Vagina (tissue), 2 donors: ENCODE results near the gene DDX21.

Experiments
- CTCF ChIP-seq, 3 experiments: fragments of 450-650 bp in 2 of 3; fragments of 200-600 bp in 1 of 3; sonication (generic) in 1 of 3; IDR thresholded peaks; one replicate each; pipeline ENCODE4 v1.5.1; 2017 to 2019; ENCODE audit warnings: antibody characterized with exemption in 3 of 3, mild to moderate bottlenecking in 2 of 3, moderate library complexity in 2 of 3
- POLR2A ChIP-seq, 2 donors: fragments of 450-650 bp; IDR thresholded peaks; one replicate each; pipeline ENCODE4 v1.6.1; 2017; ENCODE audit warnings: antibody characterized with exemption in 2 of 2, mild to moderate bottlenecking in 2 of 2, moderate library complexity in 2 of 2

DNA sequence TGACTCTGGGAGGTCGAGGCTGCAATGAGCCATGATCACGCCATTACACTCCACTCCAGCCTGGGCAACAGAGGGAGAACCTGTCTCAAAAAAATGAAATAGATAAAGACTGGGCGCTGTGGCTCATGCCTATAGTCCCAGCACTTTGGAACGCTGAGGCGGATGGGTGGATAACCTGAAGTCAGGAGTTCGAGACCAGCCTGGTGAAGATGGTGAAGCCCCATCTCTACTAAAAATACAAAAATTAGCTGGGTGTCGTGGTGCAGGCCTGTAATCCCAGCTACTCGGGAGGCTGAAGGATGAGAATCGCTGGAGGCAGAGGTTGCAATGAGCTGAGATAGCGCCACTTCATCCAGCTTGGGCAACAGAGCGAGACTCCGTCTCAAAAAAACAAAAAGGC lies 1.1 kb upstream of the DDX21 start:
- TF ChIP-seq POLR2A (IDR thresholded peaks at IDR 0.05), result no peak
- no peak for TF ChIP-seq CTCF (IDR thresholded peaks at IDR 0.05)
